ENCODE results near the gene ZNF771. TPM values are rescaled to one million over a fixed set of nuclear protein-coding genes. Genes with fewer than 3 reads are reported as not detected.

The ZNF771 gene
- total RNA-seq, 3 donors from 2014 or later = 21.1 to 29.2 (median 22.2) TPM

DNA sequence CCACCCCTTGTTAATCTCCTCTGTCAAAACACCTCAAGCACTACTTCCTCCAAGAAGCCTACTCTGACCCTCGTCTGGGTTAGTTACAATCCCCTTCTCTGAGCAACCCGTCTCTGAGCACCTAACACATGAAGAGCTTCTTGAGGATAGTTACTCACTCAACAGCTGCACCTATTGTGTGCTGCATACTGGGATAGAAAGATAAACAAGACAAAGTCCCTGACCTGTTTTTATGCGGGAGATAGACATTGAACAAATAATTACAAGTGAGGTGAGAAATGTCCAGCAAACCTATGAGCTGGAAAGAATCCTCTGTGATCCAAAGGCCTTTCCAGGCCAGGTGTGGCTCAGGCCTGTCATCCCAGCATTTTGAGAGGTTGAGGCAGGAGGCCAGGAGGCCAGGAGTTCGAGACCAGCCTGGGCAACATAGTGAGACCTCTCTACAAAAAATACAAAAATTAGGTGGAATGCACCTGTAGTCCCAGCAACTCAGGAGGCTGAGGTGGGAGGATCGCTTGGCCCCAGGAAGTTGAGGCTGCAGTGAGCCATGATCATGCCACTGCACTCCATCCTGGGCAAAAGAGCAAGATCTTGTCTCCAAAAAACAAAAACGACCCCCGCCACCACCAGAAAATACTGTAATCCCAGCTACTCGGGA, 5.5 kb upstream of the ZNF771 start:
- Histone ChIP-seq H3K27me3 (no peaks in the 10 kb centered on the region), H3K36me3 (no peaks in the 10 kb centered on the region), H3K4me1 (no peaks in the 10 kb centered on the region), H3K4me3 (no peak overlapping the region), H3K9me3 (no peaks in the 10 kb centered on the region), H3K27ac (no peak overlapping the region)
- DNase-seq (ENCODE audit: low spot score in 2 of 2) = no peak
- intact Hi-C loops (cut with DNase I; ENCODE audit: low total_unique reads) = no loop called here
- TF ChIP-seq POLR2A (IDR thresholded peaks at IDR 0.05) (no peak), POLR2AphosphoS5 (IDR thresholded peaks at IDR 0.05) (no peak)
- TF ChIP-seq, protein P1, sequence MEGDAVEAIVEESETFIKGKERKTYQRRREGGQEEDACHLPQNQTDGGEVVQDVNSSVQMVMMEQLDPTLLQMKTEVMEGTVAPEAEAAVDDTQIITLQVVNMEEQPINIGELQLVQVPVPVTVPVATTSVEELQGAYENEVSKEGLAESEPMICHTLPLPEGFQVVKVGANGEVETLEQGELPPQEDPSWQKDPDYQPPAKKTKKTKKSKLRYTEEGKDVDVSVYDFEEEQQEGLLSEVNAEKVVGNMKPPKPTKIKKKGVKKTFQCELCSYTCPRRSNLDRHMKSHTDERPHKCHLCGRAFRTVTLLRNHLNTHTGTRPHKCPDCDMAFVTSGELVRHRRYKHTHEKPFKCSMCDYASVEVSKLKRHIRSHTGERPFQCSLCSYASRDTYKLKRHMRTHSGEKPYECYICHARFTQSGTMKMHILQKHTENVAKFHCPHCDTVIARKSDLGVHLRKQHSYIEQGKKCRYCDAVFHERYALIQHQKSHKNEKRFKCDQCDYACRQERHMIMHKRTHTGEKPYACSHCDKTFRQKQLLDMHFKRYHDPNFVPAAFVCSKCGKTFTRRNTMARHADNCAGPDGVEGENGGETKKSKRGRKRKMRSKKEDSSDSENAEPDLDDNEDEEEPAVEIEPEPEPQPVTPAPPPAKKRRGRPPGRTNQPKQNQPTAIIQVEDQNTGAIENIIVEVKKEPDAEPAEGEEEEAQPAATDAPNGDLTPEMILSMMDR (IDR thresholded peaks at IDR 0.05) = no peak

DNA sequence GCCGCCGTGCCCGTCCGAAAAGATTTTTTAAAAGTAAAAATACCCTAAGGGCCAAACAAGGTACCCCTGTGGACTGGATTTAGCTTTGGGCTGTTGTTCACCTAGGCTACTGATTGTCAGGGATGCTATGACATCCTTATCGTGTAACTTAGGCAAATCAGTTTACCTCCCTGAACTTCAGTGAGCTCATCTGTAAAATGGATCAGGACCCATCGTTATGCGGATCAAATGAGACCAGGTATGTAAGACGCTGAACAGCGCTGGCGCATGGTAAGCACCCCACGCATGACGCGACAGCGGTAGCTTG, 658 bp upstream of the ZNF771 start:
- Histone ChIP-seq H3K4me3 (peak overlapping the region; percentile 65 to 96 (median 76)), H3K27me3 (no peaks in the 10 kb centered on the region), H3K9me3 (no peaks in the 10 kb centered on the region), H3K27ac (peak overlapping the region; percentile 86 to 93), H3K4me1 (peaks cover 0 to 15% of the 10 kb centered on the region in 2 donors), H3K36me3 (no peaks in the 10 kb centered on the region)
- intact Hi-C loops (cut with DNase I; ENCODE audit: low total_unique reads) = no loop called here
- TF ChIP-seq POLR2A (IDR thresholded peaks at IDR 0.05) (no peak), POLR2AphosphoS5 (IDR thresholded peaks at IDR 0.05) (no peak)
- TF ChIP-seq, protein P1 (IDR thresholded peaks at IDR 0.05) = no peak
- DNase-seq (ENCODE audit: low spot score in 2 of 2) = no peak

DNA sequence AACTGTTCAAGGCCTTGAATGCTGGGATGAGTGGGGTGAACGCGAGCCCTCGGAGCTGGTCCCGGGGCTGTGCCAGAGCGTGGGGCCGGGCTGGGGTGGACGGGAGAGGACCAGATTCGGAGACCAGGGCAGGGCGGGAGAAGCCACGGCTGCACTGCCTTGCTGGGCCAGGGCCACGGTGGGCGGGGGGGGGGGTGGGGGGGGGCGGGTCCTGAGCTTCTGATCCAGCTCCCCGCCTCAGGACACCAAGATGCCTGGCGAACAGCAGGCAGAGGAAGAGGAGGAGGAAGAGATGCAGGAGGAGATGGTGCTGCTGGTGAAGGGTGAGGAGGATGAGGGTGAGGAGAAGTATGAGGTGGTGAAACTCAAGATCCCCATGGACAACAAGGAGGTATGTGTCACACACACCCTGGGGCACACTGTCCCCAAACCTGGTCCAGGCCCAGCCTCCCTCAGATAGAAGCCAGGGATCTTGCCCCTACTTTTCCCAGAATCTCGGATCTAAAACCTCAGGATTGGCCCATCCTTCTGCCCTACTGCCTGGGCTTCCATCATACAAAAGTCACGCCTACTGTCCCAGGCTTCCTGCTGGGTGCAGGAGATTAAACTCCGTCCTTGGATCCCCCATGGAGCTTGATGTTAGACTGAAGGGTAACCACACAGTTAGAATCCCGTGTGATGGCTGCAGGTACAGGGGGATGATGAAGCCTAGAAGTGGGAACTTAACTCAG, 563 bp downstream of the ZNF771 start:
- peak overlapping the region; percentile 65 to 96 (median 76) for H3K4me3 ChIP-seq
- DNase-seq (ENCODE audit: low spot score in 2 of 2) = no peak
- H3K27me3 ChIP-seq = no peaks in the 10 kb centered on the region
- intact Hi-C loops (cut with DNase I; ENCODE audit: low total_unique reads) = no loop called here
- peak overlapping the region; percentile 86 to 93 for H3K27ac ChIP-seq
- TF ChIP-seq, protein P1 (IDR thresholded peaks at IDR 0.05) = no peak
- TF ChIP-seq POLR2AphosphoS5 (IDR thresholded peaks at IDR 0.05) = no peak
- TF ChIP-seq POLR2A (IDR thresholded peaks at IDR 0.05) = no peak
- peaks cover 0 to 15% of the 10 kb centered on the region in 2 donors for H3K4me1 ChIP-seq
- H3K9me3 ChIP-seq = no peaks in the 10 kb centered on the region
- no peaks in the 10 kb centered on the region for H3K36me3 ChIP-seq

DNA sequence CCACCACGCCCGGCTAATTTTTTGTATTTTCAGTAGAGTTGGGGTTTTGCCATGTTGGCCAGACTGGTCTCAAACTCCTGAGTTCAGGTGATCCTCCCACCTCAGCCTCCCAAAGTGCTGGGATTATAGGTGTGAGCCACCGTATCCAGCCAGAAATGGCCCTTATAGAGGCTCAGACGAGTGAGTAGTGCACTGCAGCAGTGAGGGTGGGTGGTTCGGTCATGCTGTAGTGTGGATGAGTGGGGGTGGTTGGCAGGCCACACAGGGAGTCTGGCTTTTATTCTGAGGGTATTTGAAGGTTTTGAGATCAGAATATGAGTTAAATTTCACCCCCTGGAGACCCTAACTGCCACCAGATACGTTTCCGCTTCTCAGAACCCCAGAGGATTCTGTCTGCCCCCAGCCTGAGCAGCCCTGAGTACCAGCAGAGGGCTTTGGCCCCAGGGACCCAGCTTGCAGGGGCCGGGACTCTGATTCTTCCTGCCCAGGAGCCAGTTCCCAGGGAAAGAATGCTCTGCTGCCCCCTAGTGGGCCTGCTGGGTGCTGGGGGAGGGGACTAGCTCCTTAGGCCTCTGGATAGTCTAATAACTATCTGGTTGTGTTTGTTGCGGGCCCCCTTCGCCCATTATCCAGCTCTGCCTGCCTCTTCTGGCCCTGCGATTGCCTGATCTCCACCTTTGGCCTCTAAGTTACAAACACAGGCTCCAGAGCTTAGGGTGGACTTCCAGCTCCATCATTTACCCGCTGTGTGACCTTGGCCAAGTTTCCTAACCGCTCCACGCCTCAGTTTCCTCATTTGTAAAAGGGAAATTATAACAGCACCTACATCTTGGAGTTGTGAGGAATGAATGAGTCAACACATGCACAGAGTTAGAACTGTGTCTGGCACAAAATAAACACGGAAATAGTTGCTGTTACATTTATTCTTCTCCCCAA, 2.0 kb downstream of the ZNF771 start:
- Histone ChIP-seq H3K4me3 (peak overlapping the region in 1 of 3 donors; percentile 30), H3K27me3 (no peaks in the 10 kb centered on the region), H3K36me3 (no peaks in the 10 kb centered on the region), H3K27ac (peak overlapping the region; percentile 17 to 33), H3K9me3 (no peaks in the 10 kb centered on the region), H3K4me1 (peaks cover 0 to 15% of the 10 kb centered on the region in 2 donors)
- peak; percentile 79 to 91 for DNase-seq (ENCODE audit: low spot score in 2 of 2)
- intact Hi-C loops (cut with DNase I; ENCODE audit: low total_unique reads) = loop anchor here (10.0 kb wide), 1 partner anchor 315 kb away; the partner anchor contains the start of genes TBX6 and YPEL3
- TF ChIP-seq, protein P1 (IDR thresholded peaks at IDR 0.05) = peak; percentile 80 to 94 (median 85)
- TF ChIP-seq POLR2AphosphoS5 (IDR thresholded peaks at IDR 0.05) (peak in 1 of 3 donors; percentile 38), POLR2A (IDR thresholded peaks at IDR 0.05) (no peak)
